Measurements from ENCODE around the gene METTL9.
"Not testable (repeated sequence)": the region's sequence is repeated elsewhere in the genome, so short reads cannot be mapped to it uniquely, and the experiment has no call there.

METTL9 gene

GRCh38 chr16:21568502-21569189 is 30.7 kb upstream of the METTL9 start:
- no peak overlapping the region for H3K4me3 ChIP-seq (ENCODE audit: low read depth, low read length)
- DNase-seq (ENCODE audit: low read depth, low spot score) = no peak
- in situ Hi-C loops (cut with HindIII; ENCODE audit: low sequenced_read_pairs) = no loop called here
- TF ChIP-seq CTCF (IDR thresholded peaks at IDR 0.05; ENCODE audit: low read depth, low read length) = no peak

- TF ChIP-seq CTCF (IDR thresholded peaks at IDR 0.05; ENCODE audit: low read depth, low read length) = no peak
- in situ Hi-C loops (cut with HindIII; ENCODE audit: low sequenced_read_pairs) = no loop called here
- H3K4me3 ChIP-seq (ENCODE audit: low read depth, low read length) = no peak overlapping the region
- no peak for DNase-seq (ENCODE audit: low read depth, low spot score)
Observed at GRCh38 chr16:21570676-21571017, 28.7 kb upstream of the METTL9 start.

- DNase-seq (ENCODE audit: low read depth, low spot score); in situ Hi-C loops (cut with HindIII; ENCODE audit: low sequenced_read_pairs); H3K4me3 ChIP-seq (ENCODE audit: low read depth, low read length): not testable (repeated sequence)
Observed at GRCh38 chr16:21573506-21573905, 25.9 kb upstream of the METTL9 start.

- no peak for TF ChIP-seq CTCF (IDR thresholded peaks at IDR 0.05; ENCODE audit: low read depth, low read length)
- in situ Hi-C loops (cut with HindIII; ENCODE audit: low sequenced_read_pairs) = no loop called here
- DNase-seq (ENCODE audit: low read depth, low spot score) = no peak
- H3K4me3 ChIP-seq (ENCODE audit: low read depth, low read length) = no peak overlapping the region
Observed at GRCh38 chr16:21574372-21574771, 25.0 kb upstream of the METTL9 start.

- in situ Hi-C loops (cut with HindIII; ENCODE audit: low sequenced_read_pairs); DNase-seq (ENCODE audit: low read depth, low spot score); H3K4me3 ChIP-seq (ENCODE audit: low read depth, low read length): not testable (repeated sequence)
Observed at GRCh38 chr16:21576323-21576722, 23.1 kb upstream of the METTL9 start.

- not testable (repeated sequence) for DNase-seq (ENCODE audit: low read depth, low spot score)
Observed at GRCh38 chr16:21577487-21577886, 21.9 kb upstream of the METTL9 start.

GRCh38 chr16:21578311-21578710 is 21.1 kb upstream of the METTL9 start:
- H3K4me3 ChIP-seq (ENCODE audit: low read depth, low read length); in situ Hi-C loops (cut with HindIII; ENCODE audit: low sequenced_read_pairs): not testable (repeated sequence)

More at GRCh38 chr16:21577487-21577886, 21.9 kb upstream of the METTL9 start:
- in situ Hi-C loops (cut with HindIII; ENCODE audit: low sequenced_read_pairs); H3K4me3 ChIP-seq (ENCODE audit: low read depth, low read length): not testable (repeated sequence)

GRCh38 chr16:21580131-21580530 is 19.2 kb upstream of the METTL9 start:
- DNase-seq (ENCODE audit: low read depth, low spot score); in situ Hi-C loops (cut with HindIII; ENCODE audit: low sequenced_read_pairs); H3K4me3 ChIP-seq (ENCODE audit: low read depth, low read length): not testable (repeated sequence)

More at GRCh38 chr16:21578311-21578710, 21.1 kb upstream of the METTL9 start:
- not testable (repeated sequence) for DNase-seq (ENCODE audit: low read depth, low spot score)

- DNase-seq (ENCODE audit: low read depth, low spot score) = no peak
- in situ Hi-C loops (cut with HindIII; ENCODE audit: low sequenced_read_pairs) = no loop called here
- no peak for TF ChIP-seq CTCF (IDR thresholded peaks at IDR 0.05; ENCODE audit: low read depth, low read length)
Observed at GRCh38 chr16:21580807-21581206, 18.6 kb upstream of the METTL9 start.

More at GRCh38 chr16:21580807-21581206, 18.6 kb upstream of the METTL9 start:
- H3K4me3 ChIP-seq (ENCODE audit: low read depth, low read length) = no peak overlapping the region

Measured in astrocyte of the spinal cord (primary cell).